Muscle of leg (tissue), 11 donors: ENCODE results near the gene FBXO31. TPM values are rescaled to one million over a fixed set of nuclear protein-coding genes. Genes with fewer than 3 reads are reported as not detected.
A peak's percentile ranks its signal among the peaks of the same experiment; 100 is the strongest.

Experiments used
- DNase-seq: peaks from one replicate; pipeline ENCODE4 v3.0.0; 2013
- H3K27ac ChIP-seq: one replicate; pipeline ENCODE4 v1.5.1; 2013; ENCODE audit warnings: mild to moderate bottlenecking, low read length, control low read depth
- H3K27me3 ChIP-seq: one replicate; pipeline ENCODE4 v1.6.1; 2013; ENCODE audit warnings: low read length; ENCODE audit not compliant: control insufficient read depth, insufficient read depth
- H3K36me3 ChIP-seq: one replicate; pipeline ENCODE4 v1.6.1; 2013; ENCODE audit warnings: low read length; ENCODE audit not compliant: control insufficient read depth, insufficient read depth
- H3K4me1 ChIP-seq: one replicate; pipeline ENCODE4 v1.6.1; 2013; ENCODE audit warnings: low read length; ENCODE audit not compliant: control insufficient read depth, insufficient read depth
- H3K4me3 ChIP-seq: one replicate; pipeline ENCODE4 v1.5.1; 2013; ENCODE audit warnings: low read length, control low read depth
- H3K9me3 ChIP-seq: replicated peaks from 2 replicates; pipeline ENCODE4 v1.6.1; 2013; ENCODE audit warnings: low read depth, low read length; ENCODE audit not compliant: control insufficient read depth
- WGBS: methylation state at CpG from one replicate; pipeline ENCODE4 v1.1.5; 2013; ENCODE audit warnings: missing lambda C conversion rate; ENCODE audit not compliant: insufficient coverage; 5-methylcytosine and 5-hydroxymethylcytosine counted together
- polyA plus RNA-seq, 8 donors: library from polyadenylated mRNA; unstranded; fragments of 120-200 nt; gene quantifications; one replicate each; pipeline versions ENCODE4 v1.2.1 to v1.2.3, GENCODE V29; 2013; ENCODE audit warnings: inconsistent platforms in 1 of 8, low replicate concordance in 1 of 8; ENCODE audit not compliant: insufficient read length in 8 of 8, insufficient read depth in 1 of 8
- total RNA-seq: library from RNA; stranded (reverse); fragments of 120-200 nt; gene quantifications from one replicate; pipeline ENCODE4 v1.2.4, GENCODE V29; 2013

Gene FBXO31
- total and polyA plus RNA-seq, 9 donors, result 19.4 to 32.0 (median 27.0) TPM

DNA sequence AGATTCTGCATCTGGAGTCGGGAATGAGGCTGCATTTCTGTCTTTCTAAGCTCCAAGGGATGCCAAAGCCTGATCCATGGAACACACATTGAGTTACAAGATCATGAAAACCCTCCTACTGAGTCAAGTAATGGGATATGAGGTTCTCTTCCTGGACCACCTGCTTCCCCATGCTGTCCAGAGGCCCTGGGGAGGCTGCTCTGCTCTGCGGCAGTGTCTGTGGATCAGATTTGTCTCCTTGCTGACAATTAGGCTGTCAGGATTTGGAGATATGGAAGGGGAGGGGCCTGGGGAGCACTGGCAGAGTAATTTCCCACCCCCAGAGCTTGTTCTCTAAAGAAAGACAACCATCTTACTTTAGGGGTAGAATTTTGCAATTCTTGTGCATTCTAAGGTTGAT, 99.4 kb downstream of the FBXO31 start:
- no peaks in the 10 kb centered on the region for H3K27me3 ChIP-seq
- H3K36me3 ChIP-seq, result no peaks in the 10 kb centered on the region
- DNase-seq, result no peak
- no peaks in the 10 kb centered on the region for H3K9me3 ChIP-seq
- WGBS, result no CpG with 5 or more reads among the region's 2 CpGs
- no peak overlapping the region for H3K27ac ChIP-seq
- no peaks in the 10 kb centered on the region for H3K4me1 ChIP-seq
- no peak overlapping the region for H3K4me3 ChIP-seq

DNA sequence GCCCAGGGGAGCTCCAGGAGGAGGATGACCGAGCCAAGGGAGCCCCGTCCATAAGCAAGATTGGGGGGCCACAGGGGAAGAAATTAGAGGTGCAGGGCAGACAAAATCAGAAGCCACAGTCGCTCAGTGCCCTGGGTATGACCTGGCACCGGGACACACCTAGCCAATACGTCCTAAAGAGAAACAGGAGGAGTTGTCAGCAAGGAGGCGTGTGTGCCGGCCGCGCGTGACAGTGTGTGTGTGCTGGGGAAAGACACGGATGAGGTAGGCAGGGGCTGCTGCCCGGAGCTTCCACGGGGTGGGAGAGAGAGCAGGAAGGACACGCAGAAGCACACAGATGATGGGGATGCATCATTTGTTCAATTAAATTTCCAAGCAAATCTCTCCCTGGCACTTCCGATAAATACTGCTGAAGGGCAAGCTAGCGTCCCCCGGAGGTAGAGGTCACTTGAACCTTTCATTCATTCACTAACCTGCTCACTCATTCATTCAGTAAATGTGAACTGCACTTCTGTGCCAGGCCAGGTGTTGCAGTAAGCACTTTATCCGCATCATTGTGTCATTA, 104.4 kb downstream of the FBXO31 start:
- H3K4me1 ChIP-seq, result peaks cover 8% of the 10 kb centered on the region
- H3K36me3 ChIP-seq, result no peaks in the 10 kb centered on the region
- no peak overlapping the region for H3K4me3 ChIP-seq
- WGBS, result 62% methylated on average over 14 of the region's 18 CpGs
- no peak for DNase-seq
- H3K9me3 ChIP-seq, result no peaks in the 10 kb centered on the region
- peaks cover 9% of the 10 kb centered on the region for H3K27me3 ChIP-seq
- no peak overlapping the region for H3K27ac ChIP-seq

- DNase-seq, result peak; percentile 83
- Histone ChIP-seq H3K4me3 (no peak overlapping the region), H3K9me3 (no peaks in the 10 kb centered on the region), H3K27me3 (peaks cover 9% of the 10 kb centered on the region), H3K4me1 (peaks cover 8% of the 10 kb centered on the region), H3K36me3 (no peaks in the 10 kb centered on the region), H3K27ac (no peak overlapping the region)
- WGBS, result 53% methylated on average over 37 of the region's 38 CpGs
Measured at GRCh38 chr16:87278191-87279093, 105.1 kb downstream of the FBXO31 start.

Other genes with a start within 250 kb of the FBXO31 start
- 2.8 TPM for gene C16orf95, start 66.4 kb downstream of the FBXO31 start, total RNA-seq
- gene C16orf95, start 66.4 kb downstream of the FBXO31 start, polyA plus RNA-seq, result 1 to 10 TPM; 2.1 to 3.4 (median 2.8) TPM
- 24.4 TPM for gene MAP1LC3B, start 8.6 kb upstream of the FBXO31 start, total RNA-seq
- 10 to 100 TPM; 42.8 to 57.1 (median 48.8) TPM for gene MAP1LC3B, start 8.6 kb upstream of the FBXO31 start, polyA plus RNA-seq
- gene ZCCHC14, start 109.2 kb upstream of the FBXO31 start, total RNA-seq, result 10.1 TPM
- 10 to 100 TPM; 14.6 to 23.2 (median 18.3) TPM for gene ZCCHC14, start 109.2 kb upstream of the FBXO31 start, polyA plus RNA-seq
- 0.18 TPM for gene JPH3, start 218.7 kb upstream of the FBXO31 start, total RNA-seq
- 1 to 10 TPM in 1 of 8 donors, under 1 TPM in 7; 0.15 to 1.4 (median 0.33) TPM for gene JPH3, start 218.7 kb upstream of the FBXO31 start, polyA plus RNA-seq